HG02588 (cell line): ENCODE data around the gene PBX3.

ENCODE experiments used
- ATAC-seq: cut with Tn5 transposase; IDR thresholded peaks from one replicate; pipeline ENCODE4 v1.9.1; 2021; ENCODE audit warnings: mild to moderate bottlenecking, moderate library complexity; ENCODE audit not compliant: unreplicated experiment

Gene PBX3

DNA sequence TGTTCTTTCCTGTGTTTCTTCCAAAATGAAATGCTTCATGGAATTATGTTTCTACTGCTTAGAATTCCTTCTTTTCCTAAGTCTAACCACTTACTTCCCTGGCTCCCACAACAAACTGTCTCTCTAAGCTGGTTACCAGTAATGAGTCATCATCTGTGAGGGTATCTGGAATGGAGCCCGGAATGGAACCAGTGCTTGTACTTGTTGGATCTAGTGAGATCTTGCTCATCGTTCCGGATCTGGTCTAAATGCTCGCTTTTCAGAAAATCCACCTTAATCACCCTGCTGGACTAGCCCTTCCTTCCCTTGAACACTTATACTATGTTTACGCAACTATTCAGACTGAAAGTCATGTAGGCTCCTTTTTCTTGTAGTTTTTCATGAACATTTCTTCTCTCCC is 184.8 kb downstream of the PBX3 start:
- no peak for ATAC-seq

DNA sequence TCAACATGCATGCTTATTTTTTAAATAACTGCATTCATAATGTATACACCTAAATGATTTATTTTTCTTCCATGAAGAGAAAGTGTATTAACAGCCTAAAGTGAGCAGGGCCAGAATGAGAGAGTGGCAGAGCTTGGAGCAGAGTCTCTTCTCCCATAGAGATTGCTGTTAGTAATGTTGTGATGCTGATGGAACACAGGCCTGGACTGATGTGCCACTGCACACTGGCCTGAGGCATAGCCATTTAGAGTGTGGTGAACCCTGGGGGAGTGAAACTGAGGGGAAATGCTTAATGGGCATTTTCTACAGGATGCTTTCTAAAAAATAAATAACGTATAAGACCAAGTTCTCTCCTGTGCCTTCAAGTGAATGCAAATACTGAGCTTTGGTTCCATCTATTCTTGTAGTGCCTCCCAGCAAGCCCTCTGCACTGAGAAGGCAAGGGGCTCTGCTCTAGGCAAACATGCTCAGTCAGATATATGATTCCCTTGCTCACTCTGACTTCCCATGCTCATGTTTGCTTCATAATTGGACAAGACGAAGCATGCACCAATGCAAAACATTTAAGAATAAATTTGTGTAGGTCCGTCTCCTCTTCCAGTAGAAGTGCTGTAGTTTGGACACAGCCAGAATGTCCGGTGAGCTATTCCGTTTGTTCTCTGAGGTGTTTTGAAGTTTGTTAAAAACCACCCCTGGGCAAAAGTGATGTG is 185.7 kb downstream of the PBX3 start:
- no peak for ATAC-seq

DNA sequence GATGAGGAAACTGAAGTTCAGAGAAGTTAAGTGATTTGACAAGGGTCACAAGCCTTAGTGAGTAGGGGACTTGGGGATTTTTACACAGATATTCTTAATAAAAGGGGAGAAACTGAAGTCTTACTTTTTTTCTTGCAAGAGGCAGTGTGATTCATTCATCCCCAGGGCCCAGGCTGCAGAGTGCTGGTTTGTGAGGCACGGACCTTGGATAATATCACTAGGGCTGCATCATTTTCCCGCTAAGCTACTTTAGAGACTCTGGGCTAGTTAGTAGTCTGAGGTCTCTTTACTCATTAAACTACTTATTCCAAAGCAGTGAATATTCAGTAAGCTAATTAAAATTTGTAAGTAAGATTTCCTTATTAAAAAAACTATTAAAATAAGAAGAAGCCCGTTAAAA is 195.0 kb downstream of the PBX3 start:
- no peak for ATAC-seq

DNA sequence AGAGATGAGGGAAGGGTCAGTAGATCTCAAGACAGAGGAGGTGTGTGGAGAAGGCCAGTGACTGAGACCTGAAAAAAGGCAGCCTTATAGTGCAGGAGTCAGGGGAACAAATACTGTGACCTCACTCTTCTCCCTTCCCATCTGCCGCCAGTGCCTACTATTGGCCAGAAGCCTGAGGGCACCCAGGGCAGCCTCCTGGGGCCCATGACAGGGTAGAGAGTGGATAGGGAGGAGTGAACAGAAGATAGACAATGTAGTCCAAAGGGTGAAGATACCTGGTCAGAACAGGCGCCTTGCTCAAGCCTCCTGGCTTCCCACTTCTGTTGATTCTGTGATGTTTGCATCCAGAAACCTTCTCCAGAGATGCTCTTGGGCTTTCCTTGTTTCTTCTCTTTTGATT is 196.7 kb downstream of the PBX3 start:
- ATAC-seq, result no peak

DNA sequence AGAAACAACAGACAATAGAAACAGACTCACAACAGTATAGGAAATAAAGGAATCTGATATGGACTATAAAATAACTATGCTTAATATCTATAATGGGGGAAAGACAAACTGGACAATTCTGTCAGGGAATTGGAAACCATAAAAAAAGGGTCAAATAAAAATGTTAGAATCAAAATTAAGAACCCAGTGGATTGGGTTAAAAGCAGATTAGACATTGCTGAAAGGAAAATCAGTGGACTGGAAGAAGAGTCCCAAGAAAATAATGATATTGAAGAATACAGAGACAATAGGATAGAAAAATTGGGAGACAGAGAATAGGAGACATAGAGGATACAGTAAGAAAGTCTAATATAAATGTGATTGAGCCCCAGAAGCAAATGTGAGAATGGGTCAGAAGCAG is 199.2 kb downstream of the PBX3 start:
- ATAC-seq, result no peak

DNA sequence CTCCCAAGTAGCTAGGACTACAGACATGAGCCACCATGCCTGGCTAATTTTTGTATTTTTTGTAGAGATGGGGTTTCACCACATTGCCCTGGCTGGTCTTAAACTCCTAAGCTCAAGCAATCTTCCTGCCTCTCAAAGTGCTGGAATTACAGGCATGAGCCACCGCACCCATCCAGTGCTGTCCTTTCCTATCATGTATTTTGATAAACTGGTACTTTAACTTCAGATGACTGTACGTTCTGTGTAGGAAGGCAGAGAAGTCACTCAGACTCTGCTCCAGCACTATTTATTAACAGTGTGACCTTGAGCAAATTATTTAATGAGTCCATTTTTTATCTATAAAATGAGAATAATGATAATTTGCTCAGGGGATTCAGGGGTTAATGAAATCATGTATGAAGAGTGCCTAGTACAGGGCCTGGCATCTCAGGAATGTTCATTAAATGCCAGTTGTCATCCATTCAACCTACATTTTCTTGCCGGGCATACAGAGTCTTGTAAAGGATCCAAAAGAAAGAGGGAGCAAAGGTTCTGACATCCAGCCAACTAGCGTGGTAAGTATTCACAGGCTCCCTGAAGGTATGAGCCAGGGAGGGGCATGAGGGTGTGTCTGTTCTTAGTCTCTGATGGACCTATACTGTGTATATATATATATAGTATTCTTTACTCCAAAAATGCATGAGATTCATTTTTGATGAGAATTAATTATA is 201.9 kb downstream of the PBX3 start:
- no peak for ATAC-seq

DNA sequence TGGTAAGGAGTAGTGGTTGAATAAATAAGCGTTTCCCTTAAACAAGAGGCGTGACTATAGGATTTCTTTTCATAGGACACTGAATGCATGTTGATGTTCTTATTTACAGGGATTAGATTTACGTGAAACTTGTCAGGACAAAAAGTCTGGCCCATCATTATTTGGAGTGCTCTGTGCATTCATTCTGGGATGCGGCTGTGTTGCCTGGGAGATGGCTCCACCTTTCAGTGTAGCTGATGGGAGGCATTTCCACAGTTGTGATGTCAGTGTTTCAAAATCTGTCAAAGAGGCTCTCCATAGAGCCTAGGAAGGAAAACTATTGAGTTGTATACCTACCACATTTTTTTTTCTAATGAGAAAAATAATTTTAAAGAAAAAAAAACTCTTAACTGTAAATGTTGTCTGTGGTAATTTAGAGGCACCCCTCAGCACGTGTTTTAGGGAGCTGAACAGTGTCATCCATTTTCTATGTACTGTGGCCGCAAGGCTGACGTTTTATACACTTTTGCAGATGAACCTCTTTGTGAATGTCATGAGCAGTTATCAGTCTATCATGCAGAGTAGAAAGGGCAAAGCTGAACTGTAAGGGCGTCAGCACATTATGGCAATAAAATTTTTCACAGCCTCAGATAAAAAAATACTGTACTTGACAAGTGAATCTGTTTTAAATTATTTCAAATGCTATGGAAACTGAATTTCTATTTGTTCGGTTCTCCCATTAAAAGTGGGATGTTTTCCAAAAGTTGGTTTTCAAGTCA is 202.7 kb downstream of the PBX3 start:
- no peak for ATAC-seq

DNA sequence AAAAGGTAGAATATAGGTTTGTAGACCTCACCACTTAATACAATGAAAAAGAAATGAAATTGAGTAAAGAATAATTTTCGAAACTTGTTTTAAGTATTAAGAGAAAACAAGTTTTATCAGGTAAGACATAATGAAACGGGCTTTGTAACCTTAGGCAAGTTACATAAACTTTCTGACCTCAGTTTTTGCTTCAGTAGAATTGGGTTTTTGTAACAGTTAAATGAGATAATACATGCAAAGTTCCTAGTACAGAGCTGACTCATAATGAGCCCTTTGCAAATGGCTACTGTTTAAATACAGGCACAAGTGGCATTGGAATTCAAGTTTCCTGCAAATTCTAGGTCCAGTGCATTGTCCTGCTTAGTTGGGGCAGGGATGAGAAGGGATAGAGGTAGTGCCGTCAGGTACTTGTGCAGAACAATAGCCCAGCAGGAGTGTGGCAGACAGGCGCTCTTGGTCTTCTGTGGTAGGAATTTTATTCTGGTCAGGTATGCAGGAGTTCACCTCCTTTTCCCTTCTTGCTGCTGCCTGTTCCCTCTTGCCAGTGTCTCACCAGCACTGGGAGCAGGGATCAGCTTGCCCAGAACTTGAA is 203.8 kb downstream of the PBX3 start:
- no peak for ATAC-seq

DNA sequence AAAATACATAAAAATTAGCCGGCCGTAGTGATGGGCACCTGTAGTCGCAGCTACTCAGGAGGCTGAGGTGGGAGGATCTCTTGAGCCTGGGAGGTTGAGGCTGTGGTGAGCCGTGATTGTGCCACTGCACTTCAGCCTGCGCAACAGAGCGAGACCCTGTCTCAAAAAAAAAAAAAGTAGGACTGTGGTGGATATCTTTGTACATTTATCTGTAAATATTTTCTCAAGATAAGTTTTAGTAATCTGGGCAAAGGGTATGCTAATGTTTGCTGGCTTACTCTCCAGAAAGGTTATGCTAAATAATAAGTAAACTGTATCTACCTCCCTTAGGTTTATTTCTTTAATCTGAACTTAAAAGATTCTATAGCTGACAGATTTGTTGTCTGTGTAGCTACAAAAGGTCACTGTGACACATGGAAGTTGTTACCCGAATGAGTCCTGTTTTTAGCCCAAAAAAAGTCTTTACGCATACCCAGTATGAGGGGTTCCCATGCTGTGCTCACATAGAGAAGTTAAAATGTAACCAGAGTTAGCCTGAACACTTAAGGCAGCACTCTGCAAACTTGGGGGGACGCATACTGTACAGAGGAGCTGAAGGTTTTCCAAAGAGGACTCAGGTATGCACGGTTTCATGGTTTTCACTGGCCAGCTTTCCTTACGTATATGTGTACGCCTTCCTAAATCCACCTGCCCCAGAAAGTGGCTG is 206.3 kb downstream of the PBX3 start:
- no peak for ATAC-seq

DNA sequence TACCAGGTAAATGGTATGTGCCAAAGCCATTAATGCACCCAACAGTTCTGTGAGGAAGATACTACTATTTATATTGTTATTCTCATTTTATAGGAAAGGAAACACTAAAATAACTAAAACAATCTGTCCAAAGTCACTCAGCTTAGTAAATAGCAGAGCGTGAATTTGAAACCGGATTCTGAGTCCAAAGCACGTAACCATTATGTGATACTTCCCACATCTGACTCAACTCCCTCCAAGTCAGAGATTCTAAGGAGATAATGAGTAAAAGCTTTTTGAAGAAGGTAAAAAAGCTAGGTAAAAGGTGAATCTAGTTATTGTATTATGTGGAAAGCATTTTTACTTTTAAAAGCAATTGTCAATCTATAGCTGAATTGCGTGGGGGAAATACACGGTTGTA is 208.9 kb downstream of the PBX3 start:
- ATAC-seq, result no peak

DNA sequence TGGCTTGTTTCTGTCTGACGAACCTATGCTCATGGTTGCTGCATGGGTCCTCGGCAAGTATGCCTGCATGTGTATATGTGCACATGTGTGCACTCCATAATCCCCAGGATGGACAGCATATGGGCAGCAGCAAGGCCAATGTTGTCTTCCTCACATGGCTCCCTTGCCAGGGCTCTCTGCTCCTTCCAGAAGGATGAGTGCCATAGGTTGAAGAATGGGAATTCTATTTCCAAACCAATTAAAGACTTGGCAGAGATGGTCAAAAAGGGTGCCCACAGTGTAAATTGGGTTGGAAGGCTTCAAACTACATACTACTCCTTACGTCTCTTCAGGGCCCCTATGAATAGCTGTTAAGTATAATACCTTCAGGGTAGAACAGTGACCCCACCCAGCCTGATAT is 212.1 kb downstream of the PBX3 start:
- no peak for ATAC-seq

DNA sequence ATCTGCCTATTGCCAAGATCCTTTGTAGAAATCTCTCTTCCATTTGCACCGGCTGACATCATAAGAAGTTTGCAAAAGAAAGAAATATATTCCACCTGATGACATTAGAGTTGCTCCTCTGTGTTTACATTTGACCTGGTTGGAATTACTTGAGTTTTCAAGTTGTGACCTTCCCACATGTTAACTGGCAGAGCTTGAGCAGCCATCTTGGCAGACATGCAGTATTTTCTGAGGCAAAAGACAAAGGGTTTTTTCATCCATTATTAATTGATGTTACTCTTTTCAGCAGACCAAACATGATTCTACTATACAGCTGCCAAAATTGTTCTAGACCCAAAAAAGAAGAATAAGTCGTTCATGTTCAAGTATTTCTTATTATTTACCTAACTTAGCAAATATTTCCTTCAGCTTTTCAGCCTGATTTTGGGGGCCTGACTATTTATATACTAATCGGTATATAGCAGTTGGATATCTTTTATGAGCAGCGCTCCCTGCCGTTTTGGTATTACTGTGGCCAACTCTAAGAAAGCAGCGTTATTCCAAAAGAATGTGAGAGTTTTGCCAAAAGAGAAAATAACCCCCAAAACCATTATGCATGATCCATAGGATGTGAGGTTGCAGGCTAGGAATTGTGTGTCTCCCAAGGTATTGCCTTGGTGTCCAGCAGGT is 212.9 kb downstream of the PBX3 start:
- ATAC-seq, result no peak

DNA sequence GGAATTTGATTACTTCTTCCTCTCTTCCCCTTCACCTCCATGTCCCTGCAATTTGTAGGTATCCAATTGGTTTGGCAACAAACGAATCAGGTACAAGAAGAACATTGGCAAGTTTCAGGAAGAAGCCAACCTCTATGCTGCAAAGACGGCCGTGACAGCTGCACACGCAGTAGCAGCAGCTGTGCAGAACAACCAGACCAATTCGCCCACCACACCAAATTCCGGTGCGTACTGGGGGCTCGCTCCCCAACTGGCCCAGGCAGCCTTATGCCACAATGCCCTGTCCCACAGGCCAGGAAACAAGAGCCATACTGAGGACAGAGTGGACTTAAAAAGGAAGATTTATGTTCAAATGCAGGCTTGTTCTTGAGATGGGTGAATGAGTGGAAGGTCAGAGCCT is 213.5 kb downstream of the PBX3 start:
- no peak for ATAC-seq

DNA sequence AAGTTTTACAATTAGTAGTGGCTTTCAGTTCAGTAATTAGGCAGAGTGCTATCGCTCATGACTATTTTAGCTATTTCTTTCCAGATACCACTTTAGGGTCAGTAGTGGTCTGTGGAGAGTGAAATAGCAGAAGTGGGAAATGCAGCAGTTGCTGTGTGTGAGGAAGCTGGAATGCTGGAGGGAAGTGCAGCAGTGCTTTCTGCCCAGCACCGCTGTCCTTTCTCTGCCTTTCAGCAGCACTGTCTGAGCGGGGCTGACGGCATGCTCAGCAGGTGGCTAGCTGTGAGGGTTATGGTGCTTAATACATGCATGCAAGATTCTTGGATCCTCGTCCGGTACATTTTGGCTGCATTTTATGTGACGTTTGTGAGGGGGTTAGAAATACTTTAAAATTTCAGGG is 213.9 kb downstream of the PBX3 start:
- ATAC-seq, result no peak

DNA sequence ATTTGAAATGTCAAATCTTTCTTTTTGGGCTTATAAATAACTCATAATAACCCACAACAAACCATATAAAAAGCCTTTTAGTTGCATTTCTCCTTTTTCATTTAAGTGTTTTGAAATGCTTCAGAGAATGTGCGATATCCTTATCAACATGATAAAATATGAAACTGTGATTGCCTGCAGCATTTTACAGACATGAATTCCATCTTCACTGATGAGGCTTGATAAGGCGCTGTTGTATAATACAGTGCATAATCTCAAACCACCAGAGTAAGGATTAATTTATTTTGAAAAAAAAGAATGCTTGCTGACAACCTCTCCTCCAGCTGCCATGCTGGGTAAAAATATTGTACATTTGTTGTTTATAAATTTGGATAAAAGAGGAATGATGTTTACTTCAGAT is 216.8 kb downstream of the PBX3 start:
- ATAC-seq, result no peak

DNA sequence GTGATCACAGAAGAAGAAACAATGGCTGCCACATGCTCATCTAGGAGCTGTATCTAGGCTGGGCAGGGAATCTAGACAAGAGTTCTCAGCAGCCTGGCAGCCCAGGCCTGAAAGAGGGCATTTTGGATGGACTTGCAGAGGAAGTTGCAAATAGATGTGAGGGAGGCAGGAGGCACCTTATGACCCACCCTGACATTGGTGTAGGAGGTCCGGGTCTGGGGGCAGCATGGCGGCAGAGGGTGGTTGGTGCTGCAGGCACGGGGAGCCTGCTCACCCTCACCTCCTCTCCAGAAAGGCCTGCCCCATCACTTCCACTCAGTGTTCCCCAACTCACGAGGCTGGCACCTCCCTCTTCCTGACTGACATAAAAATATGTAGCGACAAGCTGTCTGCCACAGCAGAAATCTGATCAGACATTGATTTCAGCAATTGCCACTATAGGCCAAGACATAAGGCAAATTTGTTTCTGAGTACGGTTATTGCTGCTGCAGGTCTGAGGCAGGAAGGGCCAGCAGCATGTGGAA is 217.6 kb downstream of the PBX3 start:
- no peak for ATAC-seq

DNA sequence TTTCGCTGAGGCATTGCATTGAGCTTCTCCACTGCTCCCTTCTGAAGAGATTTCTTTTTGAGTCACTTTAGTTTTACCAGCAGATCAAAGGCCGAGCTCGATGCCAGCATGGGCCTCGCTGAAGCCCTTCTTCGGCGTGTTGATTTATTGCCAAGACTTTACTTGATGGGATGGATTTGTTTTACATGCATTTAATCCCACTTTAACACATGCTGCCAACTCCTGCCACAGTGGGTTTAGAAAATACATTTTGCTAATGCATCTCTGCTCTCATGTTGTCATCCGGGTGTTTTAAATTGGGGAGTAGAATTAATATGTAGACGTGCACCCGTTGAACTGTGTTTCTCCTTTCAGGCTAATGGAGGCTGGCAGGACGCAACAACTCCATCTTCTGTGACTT is 218.3 kb downstream of the PBX3 start:
- ATAC-seq, result no peak

DNA sequence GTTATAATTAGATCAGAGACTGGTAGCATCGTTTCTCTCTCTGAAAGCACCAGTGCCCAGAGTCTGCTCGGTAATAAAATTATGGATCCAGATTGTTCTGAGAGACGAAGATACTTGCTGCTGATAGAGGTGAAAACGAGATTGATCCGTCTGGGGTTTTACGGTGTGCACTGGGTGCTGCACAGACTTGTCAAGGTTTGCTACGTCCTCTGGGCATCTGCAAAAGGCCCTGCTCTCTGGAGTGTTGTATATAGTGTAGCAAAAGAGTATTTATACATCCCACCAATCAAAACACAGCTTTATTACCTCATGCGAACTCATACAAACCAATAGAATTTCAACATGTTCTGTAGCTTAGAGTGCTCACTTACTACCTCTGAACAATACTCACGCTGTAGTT is 219.3 kb downstream of the PBX3 start:
- no peak for ATAC-seq

DNA sequence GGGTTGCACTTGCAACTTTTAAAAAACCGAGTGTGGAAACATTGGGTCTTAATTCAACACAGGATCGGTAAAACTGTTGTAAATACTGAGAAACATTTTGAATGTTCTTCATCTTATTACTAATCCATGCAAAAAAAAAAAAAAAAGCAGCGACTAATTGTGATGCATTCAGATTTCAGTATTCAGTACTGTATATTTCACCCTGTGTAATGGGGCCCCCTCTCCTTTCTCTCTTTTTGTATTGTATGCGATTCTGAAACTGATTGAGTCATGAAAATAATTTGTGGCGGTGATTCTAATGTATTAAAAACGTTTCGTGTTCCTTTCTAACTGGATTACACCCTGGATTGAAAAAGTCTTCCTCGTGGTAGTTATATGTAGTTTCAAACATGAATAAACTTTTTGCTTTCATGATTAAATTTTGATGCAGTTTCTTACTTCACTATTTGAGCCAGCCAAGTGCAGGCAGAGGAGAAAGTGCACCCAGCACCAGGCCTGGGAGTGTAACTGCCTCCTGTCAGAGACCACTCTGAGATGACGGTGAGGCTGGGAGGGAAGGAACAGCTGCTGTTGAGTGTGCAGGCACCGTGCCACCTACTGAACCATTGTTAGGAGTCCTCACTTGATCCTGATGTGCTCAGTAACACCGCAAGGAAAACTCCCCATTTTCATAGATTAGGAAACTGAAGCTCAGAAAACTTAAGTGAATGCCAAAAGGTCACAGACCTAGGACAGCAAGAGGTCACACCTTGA is 220.0 kb downstream of the PBX3 start:
- no peak for ATAC-seq
